Karpas-422 (cell line): Measurements from ENCODE around the gene TMEM63B. TPM values are rescaled to one million over a fixed set of nuclear protein-coding genes. Genes with fewer than 3 reads are reported as not detected.
"Not testable (repeated sequence)": the region's sequence is repeated elsewhere in the genome, so short reads cannot be mapped to it uniquely, and the experiment has no call there.

Experiments
- DNase-seq: peaks from one replicate; pipeline ENCODE4 v3.0.0-alpha.2; 2015
- H2AFZ ChIP-seq: fragments of 200-600 bp; sonication (generic); 2 replicates; pipeline ENCODE4 v1.6.1; 2014; ENCODE audit warnings: antibody characterized with exemption, low read length, mixed read lengths
- H3K27ac ChIP-seq: fragments of 200-600 bp; sonication (generic); 2 replicates; pipeline ENCODE4 v1.5.1; 2014; ENCODE audit warnings: mild to moderate bottlenecking, low read length, moderate library complexity
- H3K27me3 ChIP-seq: fragments of 200-600 bp; sonication (generic); 2 replicates; pipeline ENCODE4 v1.6.1; 2014; ENCODE audit warnings: low read length, mixed read lengths
- H3K36me3 ChIP-seq: fragments of 200-600 bp; sonication (generic); 2 replicates; pipeline ENCODE4 v1.6.1; 2014; ENCODE audit warnings: low read length, mixed read lengths; ENCODE audit not compliant: insufficient read depth
- H3K4me1 ChIP-seq: fragments of 200-600 bp; sonication (generic); 2 replicates; pipeline ENCODE4 v1.6.1; 2014; ENCODE audit warnings: mild to moderate bottlenecking, low read length, mixed read lengths
- H3K4me2 ChIP-seq: fragments of 200-600 bp; sonication (generic); 2 replicates; pipeline ENCODE4 v1.6.1; 2014; ENCODE audit warnings: low read length, low read depth, mild to moderate bottlenecking; ENCODE audit not compliant: poor library complexity, severe bottlenecking
- H3K4me3 ChIP-seq: fragments of 200-600 bp; sonication (generic); 2 replicates; pipeline ENCODE4 v1.5.1; 2014; ENCODE audit warnings: mild to moderate bottlenecking, antibody characterized with exemption, low read length, mixed read lengths
- H3K79me2 ChIP-seq: fragments of 200-600 bp; sonication (generic); 2 replicates; pipeline ENCODE4 v1.6.1; 2014; ENCODE audit warnings: mild to moderate bottlenecking, low read length, mixed read lengths
- H3K9ac ChIP-seq: fragments of 200-600 bp; sonication (generic); 2 replicates; pipeline ENCODE4 v1.6.0; 2014; ENCODE audit warnings: low read length
- H3K9me2 ChIP-seq: fragments of 200-600 bp; sonication (generic), shearing (Covaris generic); replicated peaks from 2 replicates; pipeline ENCODE4 v1.6.0; 2014; ENCODE audit warnings: mild to moderate bottlenecking, low read length, moderate library complexity; ENCODE audit not compliant: insufficient read depth
- H3K9me3 ChIP-seq: fragments of 300-700, 200-600 bp; sonication (generic); 2 replicates; pipeline ENCODE4 v1.6.1; 2014; ENCODE audit warnings: low read length, mixed read lengths
- H4K20me1 ChIP-seq: fragments of 200-600 bp; sonication (generic); 2 replicates; pipeline ENCODE4 v1.6.1; 2014; ENCODE audit warnings: mild to moderate bottlenecking, antibody characterized with exemption, low read length, low read depth; ENCODE audit not compliant: insufficient read depth
- total RNA-seq: library from RNA; depleted of rRNA; stranded (reverse); fragments of >200 nt; shearing (Covaris generic); gene quantifications from 2 replicates; pipeline ENCODE4 v1.2.3, GENCODE V29; 2014; ENCODE audit warnings: low replicate concordance

TMEM63B gene
- total RNA-seq, 1 experiment from 2014 or later, result 9.1 TPM

DNA sequence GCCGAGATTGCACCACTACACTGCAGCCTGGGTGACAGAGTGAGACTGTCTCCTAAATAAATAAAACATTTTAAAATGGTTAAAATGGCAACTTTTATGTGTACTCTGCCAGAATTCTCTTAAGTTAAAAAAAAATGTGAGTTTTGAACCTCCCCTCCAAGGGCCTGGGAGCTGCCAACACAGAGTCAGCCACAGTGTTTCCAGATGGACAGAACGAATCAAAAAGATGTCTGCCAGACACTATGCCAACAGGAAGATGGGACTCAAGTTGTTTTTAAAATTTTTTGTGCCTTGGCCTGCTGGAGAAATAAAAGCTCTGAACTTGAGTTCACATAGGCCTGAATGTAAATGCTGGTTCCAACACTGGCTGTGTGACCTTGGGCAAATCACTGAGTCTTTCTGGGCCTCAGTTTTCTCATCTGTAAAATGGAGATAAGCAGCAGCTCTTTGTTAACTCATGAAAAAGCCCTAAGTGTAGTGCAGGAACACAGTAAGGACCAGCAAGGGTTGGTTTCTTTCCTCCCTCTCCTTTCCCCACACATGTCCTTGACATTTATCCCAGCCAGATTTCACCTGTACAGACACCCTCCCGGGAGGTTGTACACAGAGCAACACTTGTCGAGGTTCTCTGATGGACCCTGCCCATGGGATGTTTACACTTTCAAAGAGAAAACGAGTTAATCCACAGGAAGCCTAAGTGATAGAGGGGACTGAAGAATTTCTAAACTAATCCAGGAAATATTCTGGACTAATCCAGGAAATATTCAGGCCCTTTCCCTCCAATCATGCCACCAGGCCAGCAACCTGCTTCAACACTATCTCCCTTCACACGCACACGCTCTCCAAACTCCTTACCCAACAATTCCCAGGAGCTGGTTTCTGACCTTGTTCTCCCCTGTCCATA lies 35.1 kb upstream of the TMEM63B start:
- Histone ChIP-seq H3K9me3 (no peaks in the 10 kb centered on the region), H2AFZ (no peak overlapping the region), H4K20me1 (peaks cover 18% of the 10 kb centered on the region), H3K27ac (no peak overlapping the region), H3K36me3 (no peaks in the 10 kb centered on the region), H3K4me3 (no peak overlapping the region), H3K9me2 (no peaks in the 10 kb centered on the region), H3K79me2 (no peaks in the 10 kb centered on the region), H3K27me3 (no peaks in the 10 kb centered on the region), H3K4me2 (no peak overlapping the region), H3K9ac (no peak overlapping the region), H3K4me1 (peaks cover 10% of the 10 kb centered on the region)
- no peak for DNase-seq

DNA sequence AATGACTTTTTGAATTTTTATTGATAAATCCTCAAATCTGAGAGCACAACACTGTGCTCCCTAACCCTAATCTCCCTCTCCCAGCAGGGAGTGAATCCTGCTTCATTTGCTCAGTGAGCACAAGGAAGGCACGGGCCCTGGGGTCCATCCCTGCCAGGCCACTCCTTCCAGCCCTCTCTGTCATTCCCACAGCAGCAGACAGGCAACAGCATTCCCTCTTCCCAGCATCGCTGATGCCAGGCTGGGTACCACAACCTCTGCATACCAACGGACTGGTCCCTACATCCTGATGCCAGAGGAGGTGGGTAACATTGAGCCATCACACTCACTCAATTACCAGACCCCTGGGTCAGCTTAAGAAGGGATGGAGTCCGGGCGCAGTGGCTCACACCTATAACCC lies 34.3 kb upstream of the TMEM63B start:
- Histone ChIP-seq H3K36me3 (no peaks in the 10 kb centered on the region), H3K4me2 (no peak overlapping the region)
- no peak for DNase-seq

DNA sequence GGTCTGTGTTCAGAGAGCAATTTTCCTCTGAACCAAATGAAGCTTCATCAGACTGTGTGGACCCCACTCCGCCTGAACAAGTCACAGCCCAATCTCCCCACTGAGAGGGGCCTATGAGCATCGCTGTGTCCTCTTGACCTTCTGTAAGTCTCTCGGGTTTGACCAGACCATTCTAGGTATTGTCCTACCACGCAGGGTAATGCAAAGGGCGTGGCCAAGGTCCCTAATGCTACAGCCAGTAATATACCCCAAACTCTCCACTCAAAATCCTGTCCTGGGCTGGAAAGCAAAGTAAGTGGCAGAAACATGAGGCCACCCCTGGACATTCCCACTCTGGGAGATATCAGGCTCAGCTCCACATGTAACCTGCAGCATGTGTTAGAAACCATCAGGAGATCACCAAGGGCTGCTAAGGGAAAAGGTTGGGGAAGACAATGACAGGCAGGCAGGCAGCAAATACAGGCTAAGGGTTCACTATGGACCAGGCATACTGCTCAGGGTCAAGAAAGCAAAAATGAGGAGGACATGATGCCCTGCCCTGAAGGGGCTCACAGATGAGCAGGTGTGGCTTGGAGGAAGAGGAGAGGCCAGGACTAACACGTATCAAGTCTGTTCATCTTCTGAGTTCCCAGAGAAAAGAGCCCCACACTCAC lies 33.5 kb upstream of the TMEM63B start:
- H3K79me2 ChIP-seq, result no peaks in the 10 kb centered on the region
- no peak overlapping the region for H3K4me3 ChIP-seq
- no peak overlapping the region for H3K4me2 ChIP-seq
- H3K9me2 ChIP-seq, result no peaks in the 10 kb centered on the region
- no peak overlapping the region for H2AFZ ChIP-seq
- no peaks in the 10 kb centered on the region for H3K9me3 ChIP-seq
- no peak overlapping the region for H3K9ac ChIP-seq
- H3K4me1 ChIP-seq, result peaks cover 11% of the 10 kb centered on the region
- no peak overlapping the region for H3K27ac ChIP-seq
- H4K20me1 ChIP-seq, result peaks cover 16% of the 10 kb centered on the region
- no peaks in the 10 kb centered on the region for H3K27me3 ChIP-seq
- DNase-seq, result no peak
- no peaks in the 10 kb centered on the region for H3K36me3 ChIP-seq

More for the DNA sequence above, 34.3 kb upstream of the TMEM63B start:
- Histone ChIP-seq H3K9ac (no peak overlapping the region), H3K79me2 (no peaks in the 10 kb centered on the region), H3K27me3 (no peaks in the 10 kb centered on the region), H4K20me1 (peaks cover 16% of the 10 kb centered on the region), H3K4me1 (peaks cover 11% of the 10 kb centered on the region), H3K27ac (no peak overlapping the region), H3K4me3 (no peak overlapping the region), H2AFZ (no peak overlapping the region), H3K9me3 (no peaks in the 10 kb centered on the region), H3K9me2 (no peaks in the 10 kb centered on the region)

DNA sequence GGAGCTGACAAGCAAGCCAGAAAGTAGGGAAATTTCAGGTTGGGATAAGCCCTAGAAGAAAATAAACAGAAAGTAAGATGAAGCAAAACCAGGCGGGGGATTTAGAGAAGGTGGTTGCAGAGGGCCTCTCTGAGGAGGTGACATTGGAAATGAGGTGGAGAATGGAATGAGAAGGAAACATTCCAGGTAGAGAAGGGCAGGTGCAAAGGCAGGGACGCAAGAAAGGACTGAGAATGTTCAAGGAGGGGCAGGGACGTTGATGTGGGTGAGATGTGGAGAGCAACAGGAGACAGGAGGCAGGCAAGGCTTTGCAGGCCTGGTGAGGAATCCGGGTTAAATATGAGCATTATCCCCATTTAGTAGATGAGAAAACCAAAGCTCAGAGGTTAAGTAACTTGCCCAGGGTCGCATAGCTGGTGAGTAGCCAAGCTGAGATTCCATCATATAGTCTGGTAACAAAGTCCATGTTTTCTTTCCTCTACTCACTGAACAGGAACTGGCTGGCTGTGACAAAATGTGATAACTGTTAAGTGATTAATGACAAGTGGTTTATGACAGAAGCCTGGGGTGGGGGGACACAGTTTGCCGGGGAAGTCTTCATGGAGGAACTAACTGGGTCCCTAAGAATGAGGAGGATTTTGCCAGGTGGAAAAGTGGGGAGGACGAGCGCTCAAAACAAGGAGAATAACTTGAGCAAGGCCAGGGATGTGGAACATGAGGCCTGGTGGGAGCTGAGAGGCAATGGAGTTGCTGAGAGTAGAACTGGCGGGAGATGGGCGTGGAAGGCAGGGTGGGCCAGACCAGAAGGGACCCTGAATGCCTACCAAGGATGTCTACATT lies 32.7 kb upstream of the TMEM63B start:
- Histone ChIP-seq H3K79me2 (no peaks in the 10 kb centered on the region), H3K9ac (no peak overlapping the region), H3K27ac (no peak overlapping the region), H3K4me3 (no peak overlapping the region), H4K20me1 (peaks cover 16% of the 10 kb centered on the region), H2AFZ (no peak overlapping the region), H3K27me3 (no peaks in the 10 kb centered on the region), H3K9me3 (no peaks in the 10 kb centered on the region), H3K4me2 (no peak overlapping the region), H3K4me1 (peaks cover 11% of the 10 kb centered on the region), H3K36me3 (no peaks in the 10 kb centered on the region), H3K9me2 (no peaks in the 10 kb centered on the region)
- DNase-seq, result no peak

DNA sequence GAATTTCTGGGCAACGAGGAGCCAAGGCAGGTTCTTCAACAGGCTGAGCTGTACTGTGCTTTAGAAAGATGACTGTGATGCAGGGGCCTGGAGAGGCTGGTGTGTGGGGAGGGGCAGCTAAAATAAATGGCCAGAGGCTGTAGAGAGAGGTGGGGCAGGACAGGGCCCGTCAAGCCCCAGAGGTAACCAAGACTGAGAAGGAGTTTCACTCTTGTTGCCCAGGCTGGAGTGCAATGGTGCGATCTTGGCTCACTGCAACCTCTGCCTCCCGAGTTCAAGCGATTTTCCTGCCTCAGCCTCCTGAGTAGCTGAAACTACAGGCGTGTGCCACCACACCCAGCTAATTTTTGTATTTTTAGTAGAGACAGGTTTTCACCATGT lies 32.1 kb upstream of the TMEM63B start:
- not testable (repeated sequence) for H3K9ac ChIP-seq, H3K4me2 ChIP-seq, H3K4me3 ChIP-seq, H3K36me3 ChIP-seq, H3K9me2 ChIP-seq, H3K27me3 ChIP-seq, H3K27ac ChIP-seq, H3K79me2 ChIP-seq, DNase-seq, H3K9me3 ChIP-seq, H2AFZ ChIP-seq
- Histone ChIP-seq H3K4me1 (peaks cover 11% of the 10 kb centered on the region), H4K20me1 (peaks cover 16% of the 10 kb centered on the region)

DNA sequence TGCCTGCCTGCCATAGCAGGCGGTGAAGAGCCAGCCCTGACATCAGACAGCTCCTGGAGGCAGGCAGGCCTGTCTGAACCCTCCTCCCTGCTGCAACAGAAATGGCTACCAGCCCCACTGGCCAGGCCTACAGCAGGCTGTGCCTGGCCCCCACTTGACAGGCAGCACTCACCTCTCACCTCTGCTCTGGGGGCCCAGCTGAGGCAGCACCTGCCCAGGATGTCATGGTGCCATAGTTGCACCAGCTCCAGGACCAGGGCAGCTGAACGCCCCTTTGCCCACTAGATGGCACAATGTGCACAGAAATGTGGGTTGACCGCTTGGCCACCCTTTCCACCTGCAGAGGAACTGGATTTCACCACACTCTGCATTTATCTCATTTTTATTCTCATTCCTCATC lies 30.7 kb upstream of the TMEM63B start:
- no peaks in the 10 kb centered on the region for H3K9me2 ChIP-seq
- H3K9ac ChIP-seq, result no peak overlapping the region
- H4K20me1 ChIP-seq, result peaks cover 14% of the 10 kb centered on the region
- no peaks in the 10 kb centered on the region for H3K27me3 ChIP-seq
- no peak overlapping the region for H3K27ac ChIP-seq
- no peak overlapping the region for H3K4me3 ChIP-seq
- no peaks in the 10 kb centered on the region for H3K36me3 ChIP-seq
- H3K4me2 ChIP-seq, result no peak overlapping the region
- no peak overlapping the region for H2AFZ ChIP-seq
- H3K79me2 ChIP-seq, result no peaks in the 10 kb centered on the region
- peak; percentile 91 for DNase-seq
- H3K4me1 ChIP-seq, result peaks cover 3% of the 10 kb centered on the region; the same call in 1 of the 2 replicates
- H3K9me3 ChIP-seq, result no peaks in the 10 kb centered on the region

DNA sequence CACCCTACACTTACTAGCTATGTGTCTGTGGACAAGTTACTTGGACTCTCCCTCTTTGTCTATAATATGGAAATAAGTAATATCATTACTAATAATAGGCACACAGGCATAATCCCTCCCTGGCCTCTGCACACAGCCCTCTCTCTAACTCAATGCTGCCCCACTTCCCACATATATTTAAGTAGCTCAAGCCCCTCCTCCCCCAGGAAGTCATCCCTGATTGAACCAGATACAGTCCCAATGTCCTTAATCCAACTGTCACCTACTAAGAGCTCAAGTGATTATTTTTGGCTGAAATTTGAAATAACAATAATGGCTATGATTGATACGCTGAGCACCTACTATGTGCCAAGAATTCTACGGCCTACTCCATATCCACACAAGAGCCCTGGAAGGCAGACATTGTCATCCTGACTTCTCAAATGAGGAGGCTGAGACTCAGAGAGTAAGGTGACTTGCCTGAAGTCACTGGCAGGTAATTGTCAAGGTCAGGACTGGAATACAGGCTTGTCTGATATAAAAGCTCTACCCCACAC lies 29.5 kb upstream of the TMEM63B start:
- Histone ChIP-seq H3K4me1 (peaks cover 3% of the 10 kb centered on the region; the same call in 1 of the 2 replicates), H3K9ac (no peak overlapping the region), H3K27ac (no peak overlapping the region), H4K20me1 (peaks cover 6% of the 10 kb centered on the region), H3K79me2 (no peaks in the 10 kb centered on the region), H3K4me2 (no peak overlapping the region), H2AFZ (no peak overlapping the region), H3K36me3 (no peaks in the 10 kb centered on the region), H3K27me3 (no peaks in the 10 kb centered on the region), H3K9me3 (no peaks in the 10 kb centered on the region), H3K9me2 (no peaks in the 10 kb centered on the region), H3K4me3 (no peak overlapping the region)
- no peak for DNase-seq
